WTC11 (cell line): ENCODE data around the gene OS9.
"Not testable (repeated sequence)": the region's sequence is repeated elsewhere in the genome, so short reads cannot be mapped to it uniquely, and the experiment has no call there.

Experiments used
- FOXK1 ChIP-seq: sonication (generic); formaldehyde crosslinking; IDR thresholded peaks from 2 replicates; pipeline ENCODE4 v1.8.0; 2022; ENCODE audit warnings: mild to moderate bottlenecking, moderate library complexity, missing genetic modification reagents
- JAZF1 ChIP-seq: fragments of 250-450 bp; sonication (Bioruptor Pico); IDR thresholded peaks from 2 replicates; pipeline ENCODE4 v1.9.0; 2021; ENCODE audit warnings: moderate library complexity, mild to moderate bottlenecking, inconsistent platforms
- ZNF138 ChIP-seq: sonication (generic); formaldehyde crosslinking; conservative IDR thresholded peaks from 2 replicates; pipeline ENCODE4 v1.8.1; 2022; ENCODE audit warnings: mild to moderate bottlenecking, moderate library complexity, missing genetic modification reagents
- TF ChIP-seq, protein P1 (sequence below): fragments of 200-600 bp; IDR thresholded peaks from 2 replicates; pipeline ENCODE4 v1.8.0; 2022; ENCODE audit warnings: antibody characterized with exemption
- TF ChIP-seq, protein P2 (sequence below): sonication (generic); formaldehyde crosslinking; IDR thresholded peaks from 2 replicates; pipeline ENCODE4 v1.8.1; 2023; ENCODE audit warnings: mild to moderate bottlenecking, moderate library complexity, missing genetic modification reagents
- TF ChIP-seq, protein P3 (sequence below): sonication (generic); formaldehyde crosslinking; IDR thresholded peaks from 2 replicates; pipeline ENCODE4 v1.8.0; 2022; ENCODE audit warnings: mild to moderate bottlenecking, missing genetic modification reagents
- TF ChIP-seq, protein P4 (sequence below): sonication (generic); formaldehyde crosslinking; IDR thresholded peaks from 2 replicates; pipeline ENCODE4 v1.8.1; 2023; ENCODE audit warnings: mild to moderate bottlenecking, missing genetic modification reagents, moderate library complexity
- TF ChIP-seq, protein P5 (sequence below): sonication (generic); formaldehyde crosslinking; IDR thresholded peaks from 2 replicates; pipeline ENCODE4 v1.8.1; 2023; ENCODE audit warnings: mild to moderate bottlenecking, missing genetic modification reagents

DNA sequence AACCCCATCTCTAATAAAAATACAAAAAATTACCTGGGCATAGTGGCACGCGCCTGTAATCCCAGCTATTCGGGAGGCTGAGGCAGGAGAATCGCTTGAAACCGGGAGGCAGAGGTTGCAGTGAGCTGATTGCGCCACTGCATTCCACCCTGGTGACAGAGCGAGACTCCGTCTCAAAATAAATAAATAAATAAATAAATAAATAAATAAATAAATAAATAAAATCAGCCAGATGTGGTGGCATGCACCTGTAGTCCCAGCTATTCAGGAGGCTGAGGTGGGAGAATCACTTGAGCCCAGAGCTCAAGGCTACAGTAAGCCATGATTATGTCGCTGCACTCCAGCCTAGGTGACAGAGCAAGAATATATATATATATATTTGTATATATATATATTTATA, 16.0 kb upstream of the OS9 start:
- TF ChIP-seq FOXK1, ZNF138, JAZF1 (CRISPR knock-in tag): not testable (repeated sequence)
- TF ChIP-seq, protein P1, sequence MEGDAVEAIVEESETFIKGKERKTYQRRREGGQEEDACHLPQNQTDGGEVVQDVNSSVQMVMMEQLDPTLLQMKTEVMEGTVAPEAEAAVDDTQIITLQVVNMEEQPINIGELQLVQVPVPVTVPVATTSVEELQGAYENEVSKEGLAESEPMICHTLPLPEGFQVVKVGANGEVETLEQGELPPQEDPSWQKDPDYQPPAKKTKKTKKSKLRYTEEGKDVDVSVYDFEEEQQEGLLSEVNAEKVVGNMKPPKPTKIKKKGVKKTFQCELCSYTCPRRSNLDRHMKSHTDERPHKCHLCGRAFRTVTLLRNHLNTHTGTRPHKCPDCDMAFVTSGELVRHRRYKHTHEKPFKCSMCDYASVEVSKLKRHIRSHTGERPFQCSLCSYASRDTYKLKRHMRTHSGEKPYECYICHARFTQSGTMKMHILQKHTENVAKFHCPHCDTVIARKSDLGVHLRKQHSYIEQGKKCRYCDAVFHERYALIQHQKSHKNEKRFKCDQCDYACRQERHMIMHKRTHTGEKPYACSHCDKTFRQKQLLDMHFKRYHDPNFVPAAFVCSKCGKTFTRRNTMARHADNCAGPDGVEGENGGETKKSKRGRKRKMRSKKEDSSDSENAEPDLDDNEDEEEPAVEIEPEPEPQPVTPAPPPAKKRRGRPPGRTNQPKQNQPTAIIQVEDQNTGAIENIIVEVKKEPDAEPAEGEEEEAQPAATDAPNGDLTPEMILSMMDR = not testable (repeated sequence)
- TF ChIP-seq, protein P2, sequence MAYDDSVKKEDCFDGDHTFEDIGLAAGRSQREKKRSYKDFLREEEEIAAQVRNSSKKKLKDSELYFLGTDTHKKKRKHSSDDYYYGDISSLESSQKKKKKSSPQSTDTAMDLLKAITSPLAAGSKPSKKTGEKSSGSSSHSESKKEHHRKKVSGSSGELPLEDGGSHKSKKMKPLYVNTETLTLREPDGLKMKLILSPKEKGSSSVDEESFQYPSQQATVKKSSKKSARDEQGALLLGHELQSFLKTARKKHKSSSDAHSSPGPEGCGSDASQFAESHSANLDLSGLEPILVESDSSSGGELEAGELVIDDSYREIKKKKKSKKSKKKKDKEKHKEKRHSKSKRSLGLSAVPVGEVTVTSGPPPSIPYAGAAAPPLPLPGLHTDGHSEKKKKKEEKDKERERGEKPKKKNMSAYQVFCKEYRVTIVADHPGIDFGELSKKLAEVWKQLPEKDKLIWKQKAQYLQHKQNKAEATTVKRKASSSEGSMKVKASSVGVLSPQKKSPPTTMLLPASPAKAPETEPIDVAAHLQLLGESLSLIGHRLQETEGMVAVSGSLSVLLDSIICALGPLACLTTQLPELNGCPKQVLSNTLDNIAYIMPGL (CRISPR knock-in tag) = not testable (repeated sequence)
- TF ChIP-seq, protein P3, sequence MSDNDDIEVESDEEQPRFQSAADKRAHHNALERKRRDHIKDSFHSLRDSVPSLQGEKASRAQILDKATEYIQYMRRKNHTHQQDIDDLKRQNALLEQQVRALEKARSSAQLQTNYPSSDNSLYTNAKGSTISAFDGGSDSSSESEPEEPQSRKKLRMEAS (CRISPR knock-in tag) = not testable (repeated sequence)
- TF ChIP-seq, protein P4, sequence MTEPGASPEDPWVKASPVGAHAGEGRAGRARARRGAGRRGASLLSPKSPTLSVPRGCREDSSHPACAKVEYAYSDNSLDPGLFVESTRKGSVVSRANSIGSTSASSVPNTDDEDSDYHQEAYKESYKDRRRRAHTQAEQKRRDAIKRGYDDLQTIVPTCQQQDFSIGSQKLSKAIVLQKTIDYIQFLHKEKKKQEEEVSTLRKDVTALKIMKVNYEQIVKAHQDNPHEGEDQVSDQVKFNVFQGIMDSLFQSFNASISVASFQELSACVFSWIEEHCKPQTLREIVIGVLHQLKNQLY (CRISPR knock-in tag) = not testable (repeated sequence)
- TF ChIP-seq, protein P5, sequence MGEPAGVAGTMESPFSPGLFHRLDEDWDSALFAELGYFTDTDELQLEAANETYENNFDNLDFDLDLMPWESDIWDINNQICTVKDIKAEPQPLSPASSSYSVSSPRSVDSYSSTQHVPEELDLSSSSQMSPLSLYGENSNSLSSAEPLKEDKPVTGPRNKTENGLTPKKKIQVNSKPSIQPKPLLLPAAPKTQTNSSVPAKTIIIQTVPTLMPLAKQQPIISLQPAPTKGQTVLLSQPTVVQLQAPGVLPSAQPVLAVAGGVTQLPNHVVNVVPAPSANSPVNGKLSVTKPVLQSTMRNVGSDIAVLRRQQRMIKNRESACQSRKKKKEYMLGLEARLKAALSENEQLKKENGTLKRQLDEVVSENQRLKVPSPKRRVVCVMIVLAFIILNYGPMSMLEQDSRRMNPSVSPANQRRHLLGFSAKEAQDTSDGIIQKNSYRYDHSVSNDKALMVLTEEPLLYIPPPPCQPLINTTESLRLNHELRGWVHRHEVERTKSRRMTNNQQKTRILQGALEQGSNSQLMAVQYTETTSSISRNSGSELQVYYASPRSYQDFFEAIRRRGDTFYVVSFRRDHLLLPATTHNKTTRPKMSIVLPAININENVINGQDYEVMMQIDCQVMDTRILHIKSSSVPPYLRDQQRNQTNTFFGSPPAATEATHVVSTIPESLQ = not testable (repeated sequence)
